NCI-H526 treated with DMSO at 0.1 percent for 48 hours (cell line): Measurements from ENCODE around the gene TMEM115.

Experiments
- DNase-seq: peaks from one replicate; lab custom pipeline; 2025; lab: John Stamatoyannopoulos, UW

TMEM115 gene

DNA sequence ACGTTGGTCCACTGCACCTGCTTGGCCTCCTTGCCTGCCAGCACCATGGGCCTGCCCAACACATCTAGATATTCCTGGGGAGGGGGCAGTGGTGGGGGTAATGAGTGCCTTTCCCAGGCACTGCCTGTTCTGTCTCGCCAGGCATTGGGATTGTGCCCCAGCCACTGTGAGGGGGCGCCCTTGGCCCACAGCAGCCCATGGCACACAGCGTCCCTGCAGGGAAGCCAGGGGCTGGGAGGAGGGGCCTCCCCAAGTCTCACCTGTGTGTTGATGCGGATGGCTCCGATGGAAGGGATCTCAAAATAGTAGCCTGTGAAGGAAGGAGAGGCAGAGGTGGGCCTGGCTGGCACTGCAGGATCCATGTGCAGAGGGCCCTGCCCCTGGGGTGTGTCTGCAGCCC is 18.7 kb upstream of the TMEM115 start:
- no peak for DNase-seq

DNA sequence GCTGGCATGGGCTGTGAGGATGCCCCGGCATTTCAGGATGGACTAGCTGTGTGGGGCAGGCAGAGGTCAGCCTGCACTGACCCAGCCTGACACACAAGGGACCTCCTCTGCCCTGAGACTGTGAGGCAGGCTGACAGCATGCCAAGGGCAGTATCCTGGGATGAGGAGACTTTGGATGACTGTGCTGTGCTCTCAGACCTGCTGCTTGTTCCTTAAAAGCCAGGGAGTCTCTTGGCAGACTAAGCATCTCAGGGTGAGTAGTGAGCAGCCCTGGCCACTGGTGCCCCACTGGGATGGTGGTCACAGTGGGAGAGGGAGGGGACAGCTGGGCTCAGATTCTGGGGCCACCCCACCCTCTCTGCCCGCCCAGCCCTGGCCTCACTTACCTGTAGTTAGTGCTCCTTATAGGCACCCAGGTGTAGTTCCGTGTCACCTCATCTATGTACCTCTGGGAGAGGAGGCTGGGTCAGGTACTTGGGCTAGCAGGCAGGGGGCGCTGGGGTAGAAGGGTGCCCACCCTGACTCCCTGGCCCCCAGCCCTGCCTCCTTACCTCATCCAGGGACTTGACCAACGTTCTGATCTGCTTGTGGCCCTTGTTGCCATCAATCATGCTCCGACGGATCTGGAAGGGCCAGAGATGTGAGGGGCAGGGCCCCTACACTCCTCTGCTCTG is 16.1 kb upstream of the TMEM115 start:
- no peak for DNase-seq

DNA sequence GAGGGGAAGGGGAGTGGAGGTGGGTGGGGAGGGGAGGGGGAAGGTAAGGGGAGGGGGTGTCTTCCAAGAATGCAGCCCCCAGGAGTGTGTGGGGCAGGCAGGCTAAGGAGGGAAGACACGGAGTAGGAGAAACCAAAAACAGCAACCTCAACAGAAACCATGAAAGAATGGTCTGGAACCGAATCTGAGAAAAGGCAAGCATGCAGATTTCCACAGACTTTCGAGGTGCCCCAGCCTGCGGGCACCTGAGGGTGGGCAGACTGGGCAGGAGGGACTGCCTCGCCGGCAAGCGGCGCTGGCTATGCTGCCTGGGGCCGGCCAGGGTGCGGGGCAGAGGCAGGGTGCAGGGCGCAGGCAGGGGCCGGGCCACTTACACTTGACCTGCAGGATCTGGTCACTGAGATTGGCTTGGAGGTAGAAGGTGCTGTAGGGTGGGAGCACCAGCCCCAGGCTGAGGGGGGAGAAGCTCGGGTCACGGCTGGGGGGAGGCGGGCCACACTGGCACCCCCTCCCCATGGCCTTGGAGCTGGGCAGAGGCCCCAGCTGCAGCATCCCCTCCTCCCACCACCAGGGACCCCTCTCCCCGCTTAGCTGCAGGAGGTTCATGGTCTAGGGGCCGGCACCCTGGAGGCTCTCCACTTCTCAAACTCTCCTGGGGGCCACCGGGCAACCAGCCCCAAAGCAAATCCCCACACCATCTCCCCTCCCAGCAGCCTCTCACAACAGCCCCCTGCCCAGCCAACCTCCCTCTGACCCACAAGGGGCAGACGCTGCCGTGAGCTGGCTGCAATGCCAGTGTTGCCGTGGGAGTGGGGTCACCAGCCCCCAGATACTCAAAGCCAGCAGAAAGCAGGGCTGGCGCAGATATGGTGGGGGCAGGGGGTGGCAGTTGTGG is 15.3 kb upstream of the TMEM115 start:
- no peak for DNase-seq

DNA sequence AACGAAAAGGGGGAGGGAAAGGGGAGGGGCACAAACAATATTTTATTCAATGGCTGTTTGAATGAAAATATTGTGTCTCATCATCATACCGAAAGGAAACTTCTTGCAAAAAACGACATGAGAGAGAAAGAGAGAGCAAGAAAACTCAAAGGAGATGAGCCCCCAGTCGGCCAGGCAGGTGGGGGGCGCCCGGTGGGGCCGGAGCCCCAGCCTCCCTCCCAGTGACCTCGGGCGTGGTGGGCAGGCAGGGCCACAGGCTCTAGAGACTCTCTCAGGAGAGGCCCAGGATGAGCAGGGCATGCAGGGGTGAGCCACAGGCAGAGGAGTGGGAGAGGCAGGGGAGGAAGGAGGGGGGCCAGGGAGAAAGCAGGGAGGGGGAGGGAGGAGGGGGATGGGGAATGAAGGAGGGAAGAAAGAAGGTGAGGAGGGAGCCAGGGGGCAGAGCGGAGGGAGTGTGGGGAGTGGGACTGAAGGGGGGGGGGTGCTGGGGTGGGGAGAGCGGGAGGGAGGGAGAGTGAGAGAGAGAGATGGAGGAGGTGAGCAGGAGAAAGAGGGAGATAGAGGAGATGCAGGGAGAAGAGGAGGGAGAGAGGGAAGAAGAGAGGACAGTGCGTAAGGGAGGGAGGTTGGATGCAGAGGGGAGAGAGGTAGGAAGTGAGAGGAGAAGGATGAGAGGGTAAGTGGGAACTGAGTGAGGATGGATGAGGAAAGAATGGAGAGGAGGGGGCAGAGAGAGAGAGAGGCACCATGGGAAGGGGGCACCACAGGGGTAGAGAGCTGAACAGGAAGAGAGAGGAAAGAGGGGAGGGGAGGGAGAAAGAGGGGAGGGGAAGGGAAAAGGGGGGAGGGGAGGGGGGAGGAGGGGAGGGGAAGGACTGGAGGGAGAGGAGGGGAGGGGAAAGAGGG is 14.1 kb upstream of the TMEM115 start:
- DNase-seq = no peak

DNA sequence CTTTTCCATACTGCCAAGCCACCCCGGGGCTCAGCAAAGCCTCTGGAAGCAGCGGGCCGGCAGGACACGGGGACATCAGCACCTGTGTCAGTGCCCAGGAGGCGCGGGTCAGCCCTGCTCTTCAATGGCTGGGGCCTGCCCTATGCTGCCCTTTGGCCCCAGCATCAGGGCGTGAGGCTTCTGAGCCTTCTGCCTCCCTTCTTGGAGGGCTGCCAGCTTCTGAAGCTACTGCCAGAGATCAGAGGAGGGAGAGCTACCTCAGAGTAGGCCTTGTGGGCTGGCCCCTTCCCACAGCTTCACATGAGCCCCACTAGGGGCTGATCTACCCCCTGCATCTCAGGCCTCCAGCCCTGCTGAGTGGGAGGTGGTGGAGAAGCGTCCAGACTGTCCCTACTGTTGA is 13.0 kb upstream of the TMEM115 start:
- no peak for DNase-seq

DNA sequence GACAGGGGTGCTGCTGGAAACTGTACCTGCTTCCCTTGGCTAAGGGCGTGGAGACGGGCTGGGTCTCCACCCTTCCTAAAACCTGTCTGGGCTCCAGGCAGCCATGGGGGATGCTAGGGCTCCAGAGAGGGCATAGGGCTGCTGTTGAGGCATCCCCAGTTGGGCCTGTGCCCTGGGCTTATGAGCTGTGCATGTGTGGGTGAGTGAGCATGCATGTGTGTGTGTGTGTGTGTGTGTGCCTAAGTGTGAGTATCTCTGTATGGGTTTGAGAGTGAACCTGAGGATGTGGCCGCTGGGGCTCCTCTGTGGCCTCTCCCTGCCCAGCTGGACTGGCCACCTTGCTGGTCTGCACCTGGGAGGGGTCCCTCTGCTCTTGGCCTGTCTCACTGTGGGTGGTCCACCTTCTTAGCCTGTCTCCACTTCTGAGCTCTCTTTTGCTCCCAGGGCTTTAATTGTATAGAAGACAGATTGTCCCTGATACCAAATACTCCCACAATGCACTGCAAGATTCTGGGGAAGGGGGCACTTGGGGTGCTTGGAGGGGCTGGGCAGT is 11.9 kb upstream of the TMEM115 start:
- DNase-seq = no peak

DNA sequence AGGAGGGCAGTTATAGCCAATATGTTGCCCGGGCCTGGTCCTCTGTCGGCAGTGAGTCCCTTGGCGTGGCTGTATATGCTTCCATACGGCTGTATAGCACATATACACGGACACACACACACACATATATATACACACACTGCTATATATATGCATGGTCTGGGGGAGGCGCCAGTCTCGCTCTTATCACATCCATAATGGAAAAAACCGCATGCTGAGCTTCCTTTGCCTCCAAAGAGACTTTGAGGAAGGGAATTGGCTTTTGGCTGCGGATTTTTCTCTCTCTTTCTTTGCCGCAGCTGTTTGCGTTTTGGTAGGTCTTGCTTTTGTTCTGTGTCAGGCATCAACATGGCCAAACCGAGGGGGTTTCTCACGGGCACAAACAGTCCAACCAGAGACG is 11.3 kb upstream of the TMEM115 start:
- DNase-seq = peak; percentile 31

DNA sequence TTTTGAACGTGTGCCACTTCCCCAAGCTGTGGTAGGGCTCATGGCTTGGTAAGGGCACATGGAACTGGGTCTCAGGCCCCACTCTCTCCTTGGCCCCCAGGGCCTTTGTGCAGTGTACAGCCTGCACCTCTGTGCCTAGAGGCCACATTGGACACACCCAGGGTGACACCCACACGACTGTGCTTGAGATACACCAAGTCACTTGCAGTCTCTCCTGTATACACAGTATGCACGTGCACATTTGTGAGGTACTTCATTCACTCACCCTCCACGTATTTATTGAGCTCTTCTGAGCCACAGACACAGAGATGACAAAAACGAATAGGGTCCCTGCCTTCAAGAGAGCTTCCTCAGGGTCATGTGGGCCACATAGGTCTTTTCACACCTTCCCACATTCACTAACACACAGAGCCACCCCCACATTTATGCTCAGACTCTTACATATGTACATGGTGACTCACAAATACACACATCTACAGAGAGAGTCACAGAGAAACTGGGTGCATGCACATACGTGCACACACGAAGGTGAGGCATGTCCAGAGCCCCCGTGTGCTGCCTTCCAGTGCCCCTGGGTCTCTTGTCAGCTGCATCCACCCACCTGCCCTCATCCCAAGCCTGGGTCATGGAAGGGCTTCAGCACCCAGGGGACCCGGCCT is 9.8 kb upstream of the TMEM115 start:
- no peak for DNase-seq

DNA sequence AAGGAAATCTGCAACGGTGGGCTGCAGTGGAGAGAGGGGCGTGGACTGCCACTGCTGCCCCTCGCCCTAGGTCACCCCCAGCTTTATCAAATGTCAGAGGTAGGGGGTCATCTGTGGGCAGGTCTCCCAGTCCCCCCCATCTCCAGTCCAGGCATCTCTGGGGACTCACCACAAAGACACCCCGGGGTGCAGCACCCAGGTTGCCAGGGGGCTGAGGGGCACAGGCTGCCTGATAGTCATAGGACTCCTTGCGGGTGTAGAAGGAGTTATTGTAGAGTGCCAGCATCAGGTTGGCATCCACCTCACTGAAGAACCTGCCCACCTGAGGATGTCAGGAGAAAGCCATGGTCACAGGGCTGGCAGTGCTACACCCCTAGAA is 6.5 kb upstream of the TMEM115 start:
- no peak for DNase-seq

DNA sequence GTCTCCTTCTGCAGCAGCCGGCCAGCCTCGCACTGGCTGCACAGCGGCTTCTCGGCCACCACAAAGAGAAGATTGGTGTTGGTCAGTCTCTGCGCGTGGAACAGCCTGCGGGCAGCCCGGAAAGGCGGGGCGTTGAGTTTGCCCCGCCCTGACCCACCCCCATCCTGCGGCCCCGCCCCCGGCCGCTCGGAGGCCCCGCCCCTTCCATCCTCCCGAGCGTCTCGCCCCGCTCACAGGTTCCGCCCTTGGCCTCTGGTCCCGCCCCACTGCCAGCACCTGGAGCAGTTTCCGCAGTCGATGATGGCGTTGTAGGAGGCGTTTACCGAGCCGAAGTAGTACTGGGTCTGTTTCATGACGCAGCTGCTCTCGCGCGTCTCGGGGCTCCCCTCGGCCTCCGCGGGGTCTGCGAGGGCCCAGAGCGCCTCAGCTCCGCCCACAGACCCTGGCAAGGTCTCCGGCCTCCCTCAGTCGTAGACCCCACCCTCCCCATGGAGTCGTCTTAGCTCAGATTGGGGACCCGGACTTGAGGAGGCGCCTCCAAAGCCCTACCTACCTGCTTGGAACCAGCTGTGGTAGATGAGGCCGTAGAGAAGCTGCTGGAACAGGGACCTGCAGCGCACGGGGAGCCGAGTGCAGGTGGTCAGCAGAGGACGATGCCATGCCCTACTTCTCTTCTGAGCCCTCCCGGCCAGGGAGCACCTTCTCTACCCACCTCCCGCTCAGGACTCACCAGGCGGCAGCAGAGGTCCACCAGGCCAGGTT is 5.9 kb upstream of the TMEM115 start:
- peak; percentile 40 for DNase-seq

DNA sequence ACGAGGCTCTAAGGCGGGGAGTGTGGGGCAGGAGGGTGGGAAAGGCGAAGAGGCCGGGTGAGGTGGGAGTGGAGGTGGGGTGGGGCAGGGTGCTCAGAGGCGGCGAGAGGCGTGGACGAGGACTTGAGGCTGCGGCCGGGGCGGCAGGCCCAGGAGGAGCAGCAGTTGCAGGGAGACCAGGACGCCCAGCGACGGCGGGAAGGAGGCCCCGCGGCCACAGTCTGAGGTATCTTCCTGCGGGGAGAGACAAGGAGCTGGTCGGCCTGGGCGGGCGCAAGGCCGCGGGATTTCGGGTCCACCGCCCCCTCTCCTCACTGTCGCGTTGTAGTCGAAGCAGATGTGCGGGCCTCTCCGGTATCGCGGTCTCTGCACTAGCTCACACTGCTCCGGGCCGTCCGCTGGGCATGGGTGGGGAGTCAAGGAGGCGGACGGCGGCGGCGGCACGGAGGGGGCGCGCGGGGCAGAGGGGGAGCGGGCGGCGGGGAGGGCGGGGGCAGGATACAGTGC is 5.3 kb upstream of the TMEM115 start:
- DNase-seq = no peak

DNA sequence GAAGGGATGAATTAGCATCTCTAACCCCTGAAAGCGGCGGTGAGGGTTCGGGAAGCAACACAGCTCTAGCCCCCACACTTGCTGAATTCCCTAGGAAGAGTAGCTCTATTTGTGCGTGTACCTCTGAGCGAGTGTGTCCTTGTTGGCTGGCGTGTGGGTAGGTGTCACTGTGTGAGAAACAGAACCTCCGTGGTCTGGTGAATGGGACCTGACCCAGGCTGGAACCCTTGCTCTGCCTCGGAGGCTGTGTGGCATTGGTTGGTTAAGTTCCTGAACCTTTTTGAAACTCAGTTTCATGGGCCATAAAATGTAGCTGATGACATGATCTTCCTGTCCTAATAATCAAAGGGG is 414 bp upstream of the TMEM115 start:
- DNase-seq = no peak

DNA sequence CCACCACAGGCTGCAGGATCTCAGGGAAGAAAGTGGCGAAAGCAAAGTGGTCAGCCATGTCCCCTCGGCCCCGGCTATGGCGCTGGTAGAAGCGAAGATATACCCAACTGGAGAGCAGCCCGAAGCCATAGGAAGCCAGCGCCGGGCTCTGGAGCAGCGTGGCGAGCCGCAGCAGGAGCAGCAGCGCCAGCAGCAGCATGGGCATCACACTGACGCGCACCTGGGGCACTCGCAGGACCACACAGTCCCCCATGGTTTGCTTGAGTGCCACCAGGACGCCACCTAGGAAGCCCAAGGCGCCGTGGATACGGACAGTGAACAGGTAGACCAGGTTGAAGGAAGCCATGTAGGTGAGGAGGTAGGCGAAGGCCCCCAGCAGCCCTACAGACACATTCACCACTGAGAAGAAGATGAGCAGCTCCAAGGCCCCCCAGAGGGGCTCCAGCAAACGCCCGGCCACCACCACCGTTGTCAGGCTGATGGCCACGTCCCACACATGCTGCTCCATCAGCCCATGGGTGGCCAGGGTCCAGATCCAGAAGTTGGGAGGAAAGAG is 888 bp downstream of the TMEM115 start:
- DNase-seq = no peak

DNA sequence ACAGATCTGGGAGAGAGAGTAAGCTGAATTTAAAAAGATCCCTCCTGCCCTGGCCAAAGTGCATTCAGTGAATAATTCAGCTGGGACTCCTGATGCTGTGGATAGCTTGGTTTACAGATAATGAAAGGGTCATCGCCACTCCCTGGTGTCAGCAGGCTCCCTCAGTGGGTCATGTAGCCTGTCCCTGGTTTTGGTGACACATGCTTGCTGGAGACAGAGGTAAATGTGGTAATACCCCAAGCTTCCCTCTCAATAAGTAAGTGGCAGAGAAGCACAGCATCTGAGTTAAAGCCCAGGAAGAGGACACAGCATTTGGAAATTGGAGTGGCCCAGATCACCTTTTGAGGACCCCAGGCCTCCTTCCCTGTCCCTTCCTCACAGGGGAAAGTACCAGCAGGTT is 1.8 kb downstream of the TMEM115 start:
- no peak for DNase-seq

DNA sequence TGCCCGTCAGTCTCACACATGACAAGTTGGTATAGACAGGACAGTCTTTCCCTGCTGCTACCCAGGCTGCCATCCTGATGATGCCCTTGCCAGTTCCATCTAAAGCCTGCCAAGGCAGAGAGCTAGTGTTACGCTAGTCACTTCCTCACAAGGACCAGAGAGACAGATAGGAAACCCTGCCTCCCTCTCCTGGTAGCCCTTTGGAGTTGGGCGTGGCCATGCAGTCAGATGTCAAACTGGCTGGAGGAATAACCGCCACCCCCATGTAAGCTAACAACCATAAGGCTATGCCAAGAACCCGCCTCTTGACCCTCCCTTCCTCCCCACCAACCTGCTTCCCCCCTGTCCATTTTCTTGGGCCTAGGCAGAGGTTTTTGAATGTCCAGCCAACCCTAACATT is 2.8 kb downstream of the TMEM115 start:
- no peak for DNase-seq

DNA sequence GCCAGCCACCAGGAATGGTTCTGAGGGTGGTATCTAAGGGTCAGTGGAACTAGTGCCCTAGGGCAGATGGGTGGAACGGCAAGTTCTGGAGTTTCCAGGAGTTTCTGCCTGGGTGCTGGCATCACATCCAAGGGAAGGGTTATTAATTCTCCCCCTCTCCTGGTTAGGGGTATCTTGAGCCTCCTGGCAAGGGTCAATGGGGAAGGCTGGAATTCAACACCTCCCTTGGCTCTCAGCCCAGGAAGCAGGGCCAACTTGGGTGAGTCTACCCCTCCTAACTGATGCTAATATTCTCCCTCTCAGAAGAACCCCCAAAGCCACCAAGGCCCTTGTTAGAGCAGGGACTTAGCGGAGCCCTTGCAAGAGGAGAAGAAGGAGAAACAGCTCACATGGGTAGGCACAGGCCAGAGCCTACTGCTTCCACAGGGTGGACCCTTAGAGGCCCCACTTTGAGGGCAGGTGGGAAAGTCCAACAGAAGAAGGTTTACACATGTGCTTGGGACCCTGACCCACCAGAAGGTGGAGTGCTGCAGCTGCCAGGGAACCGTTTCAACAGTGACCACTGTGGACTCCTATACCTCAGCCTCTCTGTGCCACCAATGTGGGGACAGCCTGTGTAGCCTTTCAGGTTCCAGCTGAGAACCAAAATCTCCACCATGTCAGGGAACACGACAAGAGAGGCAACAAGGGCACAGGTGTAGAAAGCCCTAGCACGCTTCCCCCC is 3.3 kb downstream of the TMEM115 start:
- no peak for DNase-seq

DNA sequence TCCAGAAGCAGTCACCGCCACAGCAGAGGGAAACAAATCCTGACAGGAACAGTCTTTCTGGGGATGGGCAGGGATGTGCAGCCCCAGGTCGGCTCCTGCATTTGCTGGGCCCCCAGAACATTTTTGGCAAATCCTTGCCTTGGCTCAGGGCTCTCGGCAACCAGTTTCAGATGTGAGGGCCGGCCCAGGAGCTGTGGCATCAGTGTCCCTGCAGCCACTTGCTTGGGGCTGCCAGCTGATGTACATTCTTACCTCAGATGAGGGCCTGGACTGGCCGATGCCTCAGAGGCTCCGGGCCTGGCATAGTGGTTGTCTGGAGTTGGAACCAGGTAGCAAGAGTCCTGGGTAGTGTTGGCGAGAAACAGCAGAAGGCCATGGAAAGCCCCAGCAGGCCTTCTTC is 4.5 kb downstream of the TMEM115 start:
- DNase-seq = no peak

DNA sequence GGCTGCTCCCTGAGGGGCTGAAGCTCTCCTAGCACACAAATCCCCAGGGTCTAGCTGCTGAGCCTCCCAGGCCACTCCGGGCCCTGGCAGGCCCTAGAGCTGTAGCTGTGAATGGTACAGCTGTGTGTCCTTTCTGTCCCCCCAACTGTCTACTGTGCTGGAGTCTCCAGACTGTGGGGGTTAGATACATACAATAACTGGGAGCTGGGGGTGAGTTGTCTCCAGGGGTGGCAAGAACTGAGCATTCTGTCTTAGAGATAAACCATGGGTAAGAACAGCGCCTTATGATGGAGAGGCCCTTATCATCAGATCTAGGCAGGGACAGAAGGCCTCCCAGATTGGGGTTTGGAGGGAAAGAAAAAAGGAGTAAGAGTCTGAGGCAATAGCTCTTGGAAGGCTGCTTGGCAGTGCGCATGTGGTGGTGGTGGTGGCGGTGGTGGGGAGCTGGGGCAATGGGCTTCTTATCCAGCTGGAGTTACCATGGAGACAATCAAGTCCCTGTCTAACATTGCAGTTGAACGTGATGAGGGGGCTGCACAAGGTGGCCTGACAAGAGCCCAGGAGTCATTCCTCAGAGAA is 5.0 kb downstream of the TMEM115 start:
- no peak for DNase-seq

DNA sequence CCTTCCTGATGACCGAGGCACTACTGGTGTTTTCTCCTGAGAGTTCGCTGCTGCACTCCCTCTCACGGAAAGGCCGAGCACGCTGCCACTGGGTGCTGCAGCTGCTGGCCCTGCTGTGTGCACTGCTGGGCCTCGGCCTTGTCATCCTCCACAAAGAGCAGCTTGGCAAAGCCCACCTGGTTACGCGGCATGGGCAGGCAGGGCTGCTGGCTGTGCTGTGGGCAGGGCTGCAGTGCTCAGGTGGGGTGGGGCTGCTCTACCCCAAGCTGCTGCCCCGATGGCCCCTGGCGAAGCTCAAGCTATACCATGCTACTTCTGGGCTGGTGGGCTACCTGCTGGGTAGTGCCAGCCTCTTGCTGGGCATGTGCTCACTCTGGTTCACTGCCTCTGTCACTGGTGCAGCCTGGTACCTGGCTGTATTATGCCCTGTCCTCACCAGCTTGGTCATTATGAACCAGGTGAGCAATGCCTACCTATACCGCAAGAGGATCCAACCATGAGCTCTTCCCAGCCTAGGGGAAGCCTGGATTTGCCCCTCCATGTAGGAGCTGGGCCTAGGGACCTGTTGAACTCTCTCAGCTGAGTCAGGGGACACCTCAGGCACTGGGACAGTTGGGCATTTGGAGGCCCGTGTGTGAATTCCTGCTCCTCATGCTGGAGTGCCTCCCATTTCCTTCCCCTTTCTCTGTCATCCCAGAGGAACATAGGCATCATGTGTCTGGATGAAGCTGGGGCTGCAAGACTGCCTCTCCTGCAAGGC is 5.9 kb downstream of the TMEM115 start:
- no peak for DNase-seq
